A549 (cell line): Measurements from ENCODE around the gene ZPLD1. TPM values are rescaled to one million over a fixed set of nuclear protein-coding genes. Genes with fewer than 3 reads are reported as not detected.
A peak's percentile ranks its signal among the peaks of the same experiment; 100 is the strongest.

Source experiments
- ATAC-seq, 2 experiments: fragments of 200-7000 bp in 1 of 2; fragments of >200 bp in 1 of 2; cut with Nextera tagmentation in 1 of 2; cut with Tn5 transposase in 1 of 2; 3 replicates each; pipeline versions ENCODE4 v1.8.0 to v1.9.1; 2018 to 2020; ENCODE audit warnings: mild to moderate bottlenecking in 1 of 2, moderate library complexity in 1 of 2
- CTCF ChIA-PET: fragments of 300-600 bp; sonication (Branson Sonifier 250); formaldehyde crosslinking; extraction: SDS; loops from one replicate; lab custom pipeline; 2021; ENCODE audit warnings: antibody characterized with exemption, inconsistent platforms; lab: Yijun Ruan, JAX
- POLR2A ChIA-PET: fragments of 350-600 bp; formaldehyde crosslinking; extraction: SDS; loops from one replicate; lab custom pipeline; 2021; ENCODE audit warnings: antibody characterized with exemption, inconsistent platforms; lab: Yijun Ruan, JAX
- DNase-seq, 2 experiments: peaks; one replicate each; pipeline versions ENCODE4 v3.0.0 to v3.0.0-alpha.2; 2011 to 2016; ENCODE audit warnings: low read depth in 1 of 2, low spot score in 1 of 2
- FAIRE-seq: peaks from 2 replicates; lab custom pipeline; 2011; peaks lifted over from hg19 to GRCh38; lab: Jason Lieb, UNC
- H3K27ac ChIP-seq, 2 experiments: fragments of >200 bp; sonication (Bioruptor Twin); formaldehyde crosslinking; 3 replicates each; pipeline ENCODE4 v1.5.1; 2016 to 2017
- H3K4me1 ChIP-seq: fragments of >200 bp; sonication (Bioruptor Twin); formaldehyde crosslinking; 3 replicates; pipeline ENCODE4 v1.6.1; 2016
- H3K4me2 ChIP-seq: fragments of >200 bp; sonication (Bioruptor Twin); formaldehyde crosslinking; 3 replicates; pipeline ENCODE4 v1.6.1; 2016
- H3K4me3 ChIP-seq: fragments of >200 bp; sonication (Bioruptor Twin); formaldehyde crosslinking; 3 replicates; pipeline ENCODE4 v1.5.1; 2016
- H3K9me3 ChIP-seq: fragments of >200 bp; sonication (Bioruptor Twin); formaldehyde crosslinking; 3 replicates; pipeline ENCODE4 v1.6.1; 2016
- BHLHE40 ChIP-seq: IDR thresholded peaks from 2 replicates; pipeline ENCODE4 v1.6.1; 2012; ENCODE audit warnings: low read depth, low read length, inconsistent platforms
- CEBPB ChIP-seq, 2 experiments: fragments of >200 bp in 1 of 2; sonication (Bioruptor Twin) in 1 of 2; formaldehyde crosslinking in 1 of 2; IDR thresholded peaks; 2 replicates each; pipeline ENCODE4 v1.6.1; 2012 to 2016
- CHD2 ChIP-seq: fragments of 150-350 bp; IDR thresholded peaks from 2 replicates; pipeline ENCODE4 v1.6.1; 2014; ENCODE audit warnings: low read length; ENCODE audit not compliant: partially characterized antibody
- CTCF ChIP-seq: fragments of >200 bp; sonication (Bioruptor Twin); formaldehyde crosslinking; IDR thresholded peaks from 3 replicates; pipeline ENCODE4 v1.5.1; 2016
- EHMT2 ChIP-seq: fragments of 200-600 bp; sonication (generic); IDR thresholded peaks from 2 replicates; pipeline ENCODE4 v1.6.1; 2016; ENCODE audit warnings: antibody characterized with exemption, low read depth, mild to moderate bottlenecking, moderate library complexity
- ESRRA ChIP-seq: fragments of 150-350 bp; IDR thresholded peaks from 2 replicates; pipeline ENCODE4 v1.6.1; 2014; ENCODE audit warnings: mild to moderate bottlenecking, low read length, borderline replicate concordance
- FOXS1 ChIP-seq: fragments of 250-450 bp; sonication (Bioruptor Pico); IDR thresholded peaks from 2 replicates; pipeline ENCODE4 v1.5.0; 2020; ENCODE audit warnings: mild to moderate bottlenecking, moderate library complexity
- HDAC2 ChIP-seq: fragments of 200-600 bp; sonication (generic); IDR thresholded peaks from 2 replicates; pipeline ENCODE4 v1.6.1; 2016
- HOXB13 ChIP-seq: fragments of 250-450 bp; sonication (Bioruptor Pico); IDR thresholded peaks from 2 replicates; pipeline ENCODE4 v1.5.0; 2020; ENCODE audit warnings: low read depth, mild to moderate bottlenecking, moderate library complexity
- MAFK ChIP-seq: fragments of 450-650 bp; IDR thresholded peaks from 2 replicates; pipeline ENCODE4 v1.6.1; 2014; ENCODE audit not compliant: partially characterized antibody
- MAZ ChIP-seq: fragments of 150-350 bp; IDR thresholded peaks from 2 replicates; pipeline ENCODE4 v1.6.1; 2014; ENCODE audit warnings: antibody characterized with exemption, low read depth, low read length, borderline replicate concordance
- MYC ChIP-seq: IDR thresholded peaks from 2 replicates; pipeline ENCODE4 v1.6.1; 2012; ENCODE audit warnings: mild to moderate bottlenecking, inconsistent platforms, low read length, improper control_type of control experiment, borderline replicate concordance
- NFE2L2 ChIP-seq: fragments of 150-350 bp; conservative IDR thresholded peaks from 2 replicates; pipeline ENCODE4 v1.6.1; 2014; ENCODE audit warnings: low read length
- NPAS2 ChIP-seq: fragments of 250-450 bp; sonication (Bioruptor Pico); IDR thresholded peaks from 2 replicates; pipeline ENCODE4 v1.8.0; 2022; ENCODE audit warnings: mild to moderate bottlenecking, moderate library complexity, borderline replicate concordance
- POLR2AphosphoS2 ChIP-seq: conservative IDR thresholded peaks from 2 replicates; pipeline ENCODE4 v1.6.1; 2012; ENCODE audit warnings: low read length, improper control_type of control experiment, inconsistent platforms
- RAD21 ChIP-seq, 2 experiments: fragments of >200 bp in 1 of 2; sonication (Bioruptor Twin) in 1 of 2; formaldehyde crosslinking in 1 of 2; IDR thresholded peaks in 1 of 2; conservative IDR thresholded peaks in 1 of 2; 2 replicates in 1 of 2; 3 replicates in 1 of 2; pipeline ENCODE4 v1.6.1; 2012 to 2018; ENCODE audit warnings: inconsistent platforms in 1 of 2
- REST ChIP-seq: fragments of 200-600 bp; sonication (generic); IDR thresholded peaks from 2 replicates; pipeline ENCODE4 v1.6.1; 2016; ENCODE audit warnings: antibody characterized with exemption, mild to moderate bottlenecking, moderate library complexity
- RFX5 ChIP-seq: fragments of 450-650 bp; IDR thresholded peaks from 2 replicates; pipeline ENCODE4 v1.7.1; 2014; ENCODE audit warnings: antibody characterized with exemption, mild to moderate bottlenecking, moderate library complexity
- TFCP2L1 ChIP-seq: fragments of 250-450 bp; sonication (Bioruptor Pico); IDR thresholded peaks from 2 replicates; pipeline ENCODE4 v1.5.0; 2021; ENCODE audit warnings: mild to moderate bottlenecking
- TP53 ChIP-seq: fragments of 250-450 bp; sonication (Bioruptor Pico); IDR thresholded peaks from 2 replicates; pipeline ENCODE4 v1.5.0; 2021; ENCODE audit warnings: mild to moderate bottlenecking, moderate library complexity
- ZNF302 ChIP-seq: fragments of 250-450 bp; sonication (Bioruptor Pico); IDR thresholded peaks from 2 replicates; pipeline ENCODE4 v1.9.0; 2021; ENCODE audit warnings: inconsistent platforms, mild to moderate bottlenecking, moderate library complexity
- WGBS: methylation state at CpG from one replicate; pipeline ENCODE4 v1.1.6; 2017; ENCODE audit errors: missing lambda C conversion rate; 5-methylcytosine and 5-hydroxymethylcytosine counted together
- polyA plus RNA-seq, 4 experiments: library from polyadenylated mRNA; depleted of rRNA in 3 of 4; stranded (reverse); fragments of >200 nt; fragmentation: RNase III in 1 of 4; extraction: RNeasy Plus Mini Kit Qiagen cat#74134 plus additional on column Dnase treatment in 1 of 4; gene quantifications; 2 replicates in 3 of 4; 3 replicates in 1 of 4; pipeline ENCODE4 v1.2.3, GENCODE V29; 2011 to 2017
- TF ChIP-seq, protein P1 (sequence below): fragments of 150-350 bp; IDR thresholded peaks from 2 replicates; pipeline ENCODE4 v1.6.1; 2014; ENCODE audit warnings: low read depth, mild to moderate bottlenecking, low read length
- TF ChIP-seq, protein P2 (sequence below): fragments of 250-450 bp; sonication (Bioruptor Pico); IDR thresholded peaks from 2 replicates; pipeline ENCODE4 v1.5.0; 2020; ENCODE audit warnings: low read depth, mild to moderate bottlenecking, moderate library complexity
- TF ChIP-seq, protein P3 (sequence below): IDR thresholded peaks from 2 replicates; pipeline ENCODE4 v1.6.1; 2012

ZPLD1 gene
- polyA plus RNA-seq, 2 of the 4 experiments (the other 2 are of a cell fraction) = 0.03 to 0.05 TPM

DNA sequence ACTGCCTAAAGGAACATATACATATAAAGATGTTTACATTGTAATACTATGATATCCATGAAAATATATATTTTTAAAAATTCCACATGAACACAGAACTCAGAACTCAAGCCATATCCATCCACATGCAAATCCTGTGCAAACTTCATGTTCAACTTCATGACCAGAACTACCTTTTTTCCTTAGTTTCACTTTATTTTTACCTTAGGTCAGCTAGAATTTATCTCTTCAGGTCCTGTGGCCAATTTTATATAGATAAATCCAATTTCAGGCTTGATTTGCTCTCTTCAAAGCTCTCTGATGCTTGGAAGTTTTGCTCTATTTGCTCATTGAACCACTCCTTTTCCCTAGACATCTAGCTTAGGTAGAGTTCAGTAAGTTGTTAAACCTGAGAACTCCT is 38.8 kb downstream of the ZPLD1 start:
- no peak for DNase-seq
- ChIA-PET POLR2A (no interaction called here), CTCF (no interaction called here)
- H3K4me1 ChIP-seq = no peaks in the 10 kb centered on the region
- no peak overlapping the region for H3K4me3 ChIP-seq
- no peak overlapping the region for H3K4me2 ChIP-seq
- no peak for ATAC-seq
- H3K27ac ChIP-seq = no peak overlapping the region
- no peaks in the 10 kb centered on the region for H3K9me3 ChIP-seq
- no peak for FAIRE-seq
- TF ChIP-seq, protein P1, sequence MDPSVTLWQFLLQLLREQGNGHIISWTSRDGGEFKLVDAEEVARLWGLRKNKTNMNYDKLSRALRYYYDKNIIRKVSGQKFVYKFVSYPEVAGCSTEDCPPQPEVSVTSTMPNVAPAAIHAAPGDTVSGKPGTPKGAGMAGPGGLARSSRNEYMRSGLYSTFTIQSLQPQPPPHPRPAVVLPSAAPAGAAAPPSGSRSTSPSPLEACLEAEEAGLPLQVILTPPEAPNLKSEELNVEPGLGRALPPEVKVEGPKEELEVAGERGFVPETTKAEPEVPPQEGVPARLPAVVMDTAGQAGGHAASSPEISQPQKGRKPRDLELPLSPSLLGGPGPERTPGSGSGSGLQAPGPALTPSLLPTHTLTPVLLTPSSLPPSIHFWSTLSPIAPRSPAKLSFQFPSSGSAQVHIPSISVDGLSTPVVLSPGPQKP = no peak
- TF ChIP-seq MAFK = peak; percentile 20
- no peak for TF ChIP-seq MAZ
- no peak for TF ChIP-seq BHLHE40
- TF ChIP-seq RFX5 = no peak

- WGBS = 61% methylated on average over 6 of the region's 6 CpGs
- ChIA-PET POLR2A (no interaction called here), CTCF (no interaction called here)
- Histone ChIP-seq H3K4me3 (no peak overlapping the region), H3K27ac (no peak overlapping the region), H3K4me2 (no peak overlapping the region), H3K4me1 (no peaks in the 10 kb centered on the region), H3K9me3 (no peaks in the 10 kb centered on the region)
- TF ChIP-seq HOXB13 (no peak), MAFK (no peak), TFCP2L1 (CRISPR knock-in tag) (no peak), RAD21 (conservative IDR thresholded peaks at IDR 0.05 in 1 of 2, IDR thresholded peaks at IDR 0.05 in 1 of 2) (no peak), TP53 (no peak), FOXS1 (CRISPR knock-in tag) (no peak), ESRRA (no peak), CTCF (no peak), CHD2 (no peak), REST (no peak), NFE2L2 (no peak), EHMT2 (no peak), MYC (no peak), POLR2AphosphoS2 (no peak), CEBPB (IDR thresholded peaks at IDR 0.05) (no peak), NPAS2 (CRISPR knock-in tag) (no peak), HDAC2 (no peak), ZNF302 (CRISPR knock-in tag) (no peak)
- TF ChIP-seq, protein P2, sequence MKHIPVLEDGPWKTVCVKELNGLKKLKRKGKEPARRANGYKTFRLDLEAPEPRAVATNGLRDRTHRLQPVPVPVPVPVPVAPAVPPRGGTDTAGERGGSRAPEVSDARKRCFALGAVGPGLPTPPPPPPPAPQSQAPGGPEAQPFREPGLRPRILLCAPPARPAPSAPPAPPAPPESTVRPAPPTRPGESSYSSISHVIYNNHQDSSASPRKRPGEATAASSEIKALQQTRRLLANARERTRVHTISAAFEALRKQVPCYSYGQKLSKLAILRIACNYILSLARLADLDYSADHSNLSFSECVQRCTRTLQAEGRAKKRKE (CRISPR knock-in tag) = no peak
- TF ChIP-seq, protein P3, sequence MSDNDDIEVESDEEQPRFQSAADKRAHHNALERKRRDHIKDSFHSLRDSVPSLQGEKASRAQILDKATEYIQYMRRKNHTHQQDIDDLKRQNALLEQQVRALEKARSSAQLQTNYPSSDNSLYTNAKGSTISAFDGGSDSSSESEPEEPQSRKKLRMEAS = no peak
- ATAC-seq (no peak), FAIRE-seq (no peak), DNase-seq (no peak)
Measured at GRCh38 chr3:102474207-102474606, 39.4 kb downstream of the ZPLD1 start.
